NCI-H146 (cell line): ENCODE data around the gene ANAPC16.
"Not testable (repeated sequence)": the region's sequence is repeated elsewhere in the genome, so short reads cannot be mapped to it uniquely, and the experiment has no call there.

Source experiments
- DNase-seq: peaks from one replicate; lab custom pipeline; 2025; lab: John Stamatoyannopoulos, UW

The ANAPC16 gene

GRCh38 chr10:72243822-72244437 is 28.1 kb downstream of the ANAPC16 start:
- no peak for DNase-seq

- DNase-seq = no peak
Measured at GRCh38 chr10:72244573-72245038, 28.8 kb downstream of the ANAPC16 start.

GRCh38 chr10:72245949-72246525 is 30.2 kb downstream of the ANAPC16 start:
- no peak for DNase-seq

- DNase-seq = peak; percentile 26
Measured at GRCh38 chr10:72248468-72249151, 32.8 kb downstream of the ANAPC16 start.

- not testable (repeated sequence) for DNase-seq
Measured at GRCh38 chr10:72249176-72249862, 33.5 kb downstream of the ANAPC16 start.

GRCh38 chr10:72250666-72251065 is 34.9 kb downstream of the ANAPC16 start:
- DNase-seq = no peak

GRCh38 chr10:72251635-72252034 is 35.8 kb downstream of the ANAPC16 start:
- no peak for DNase-seq

- no peak for DNase-seq
Measured at GRCh38 chr10:72252972-72253371, 37.2 kb downstream of the ANAPC16 start.

GRCh38 chr10:72253578-72253977 is 37.8 kb downstream of the ANAPC16 start:
- DNase-seq = no peak

- peak; percentile 70 for DNase-seq
Measured at GRCh38 chr10:72254813-72255568, 39.2 kb downstream of the ANAPC16 start.

- no peak for DNase-seq
Measured at GRCh38 chr10:72255977-72256729, 40.3 kb downstream of the ANAPC16 start.

GRCh38 chr10:72257051-72257892 is 41.5 kb downstream of the ANAPC16 start:
- DNase-seq = no peak

GRCh38 chr10:72258617-72259016 is 42.8 kb downstream of the ANAPC16 start:
- DNase-seq = no peak

GRCh38 chr10:72259491-72260238 is 43.9 kb downstream of the ANAPC16 start:
- no peak for DNase-seq

- no peak for DNase-seq
Measured at GRCh38 chr10:72260239-72260975, 44.6 kb downstream of the ANAPC16 start.

- DNase-seq = peak; percentile 82
Measured at GRCh38 chr10:72260976-72261783, 45.4 kb downstream of the ANAPC16 start.

GRCh38 chr10:72261784-72262404 is 46.1 kb downstream of the ANAPC16 start:
- DNase-seq = no peak
